Stromal cell of bone marrow (primary cell): ENCODE data around the gene EXOSC3.

Source experiments
- DNase-seq: peaks from one replicate; pipeline ENCODE4 v3.0.0-alpha.2; 2012; ENCODE audit warnings: low read depth

The EXOSC3 gene

DNA sequence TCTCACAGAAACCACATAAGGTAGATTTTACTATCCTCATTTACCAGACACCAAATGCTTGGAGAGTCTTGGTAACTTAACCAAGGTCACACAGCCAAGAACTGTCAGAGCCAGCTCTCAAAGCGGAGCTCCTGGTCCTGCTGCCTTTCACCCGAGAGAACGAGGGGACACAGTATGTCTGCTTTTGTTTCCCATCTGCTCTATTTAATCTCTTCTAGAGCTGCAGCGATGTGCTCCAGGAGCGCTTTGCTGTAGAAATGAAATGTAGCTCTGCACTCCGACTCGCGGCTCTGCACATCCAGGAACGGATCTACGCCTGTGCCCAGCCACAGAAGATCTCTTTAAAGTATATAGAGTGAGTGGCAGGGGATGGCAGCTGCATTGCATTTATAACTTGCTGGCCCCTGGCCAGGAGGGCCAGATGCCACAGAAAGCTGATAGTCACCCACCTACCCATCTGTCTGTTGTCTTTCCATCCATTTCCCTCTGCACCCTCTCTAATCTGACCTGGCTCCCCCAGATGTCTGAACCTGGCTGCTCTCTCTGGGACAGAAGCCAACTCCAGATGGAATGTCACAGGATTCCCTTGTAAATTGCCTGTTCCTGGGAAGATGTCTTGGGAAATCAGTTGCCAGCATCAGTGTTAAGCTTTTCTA lies 52.6 kb downstream of the EXOSC3 start:
- DNase-seq, result no peak

DNA sequence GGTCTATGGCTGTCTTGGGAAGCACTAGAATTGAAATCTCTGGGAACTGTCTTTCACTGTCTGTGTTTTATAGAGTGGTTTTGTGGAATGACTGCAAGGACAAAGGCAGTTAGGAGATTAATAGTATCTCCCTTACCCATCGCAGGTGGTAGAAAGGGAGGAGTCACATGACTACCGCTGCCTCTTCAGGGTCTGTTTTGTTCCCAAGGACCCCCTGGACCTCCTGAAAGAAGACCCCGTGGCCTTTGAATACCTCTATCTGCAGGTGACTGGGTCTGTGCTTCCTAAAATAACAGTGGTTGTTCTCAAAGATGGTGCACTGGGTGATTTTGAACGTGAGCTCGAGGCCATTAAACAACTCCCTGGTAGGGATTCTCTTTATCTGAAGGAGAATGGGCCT lies 54.0 kb downstream of the EXOSC3 start:
- no peak for DNase-seq

DNA sequence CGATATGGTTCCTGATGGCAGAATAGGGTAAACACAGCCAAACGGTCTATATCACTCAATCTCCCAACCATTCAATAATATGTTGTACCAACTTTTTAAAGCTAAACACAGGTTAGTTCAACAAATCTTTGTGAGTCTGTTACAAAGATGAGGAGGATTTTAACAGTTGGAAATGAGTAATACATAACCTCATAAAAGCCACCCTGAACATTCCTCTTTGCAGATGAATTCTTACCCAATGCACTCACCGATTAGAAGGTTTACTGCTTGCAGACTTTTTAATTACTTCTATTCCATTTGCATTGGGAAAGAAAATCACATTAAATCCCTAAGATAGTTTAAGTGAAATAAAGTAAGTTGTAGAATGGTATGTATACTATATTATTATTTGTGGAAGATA lies 54.6 kb downstream of the EXOSC3 start:
- DNase-seq, result no peak
